ENCODE measurements around the gene RMND1.

DNA sequence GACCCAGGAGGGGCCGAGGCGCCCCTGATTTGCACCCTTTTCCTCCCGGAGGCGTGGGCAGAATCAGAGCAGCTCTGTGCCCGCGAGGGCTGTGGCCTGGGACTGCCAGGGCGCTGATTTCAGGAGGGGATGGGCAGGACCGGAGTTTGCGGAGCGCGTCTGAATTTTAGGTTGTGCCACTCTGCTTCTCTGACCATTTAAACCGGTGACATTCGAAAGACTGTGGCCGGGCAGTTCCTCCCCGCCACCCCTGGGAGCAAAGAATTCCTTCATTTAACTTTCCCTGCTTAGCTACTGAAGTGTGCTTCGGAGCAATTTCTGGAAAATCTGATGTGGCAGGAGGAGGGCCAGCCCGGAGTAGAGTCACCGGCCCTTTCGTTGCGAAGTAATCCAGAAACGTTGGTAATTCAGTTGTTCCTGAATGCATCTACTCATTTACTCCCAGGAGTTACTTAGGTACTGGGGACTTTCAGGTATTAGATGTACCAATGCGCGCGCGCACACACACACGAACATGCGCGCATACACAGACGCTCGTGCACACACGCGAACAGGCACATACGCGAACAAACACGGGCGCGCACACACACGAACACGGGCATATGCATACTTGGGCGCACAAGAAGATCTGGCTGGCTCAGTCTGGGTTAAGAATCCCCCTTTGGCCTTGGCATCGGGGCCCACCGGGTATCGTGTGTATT lies 42.5 kb upstream of the RMND1 start:
- TF ChIP-seq POLR2A (IDR thresholded peaks at IDR 0.05; ENCODE audit: low read depth, low read length) (no peak), TAF1 (IDR thresholded peaks at IDR 0.05; ENCODE audit: low read depth, low read length) (no peak), POLR2AphosphoS5 (IDR thresholded peaks at IDR 0.05; ENCODE audit: low read depth, low read length) (no peak)

All from GM12891 (cell line).